Endothelial cell of umbilical vein (primary cell): ENCODE results near the gene SULT1A2.

Experiments used
- CTCF ChIP-seq, 2 donors: IDR thresholded peaks; 1 replicate in 1 of 2; 2 replicates in 1 of 2; pipeline ENCODE4 v1.5.1; 2011; ENCODE audit warnings: low read length in 2 of 2, mild to moderate bottlenecking in 2 of 2, moderate library complexity in 2 of 2, control low read depth in 1 of 2, inconsistent platforms in 1 of 2, low read depth in 1 of 2; ENCODE audit not compliant: insufficient read depth in 1 of 2; ENCODE audit errors: extremely low read depth in 1 of 2
- EZH2 ChIP-seq: IDR thresholded peaks from 2 replicates; pipeline ENCODE4 v1.6.1; 2012; ENCODE audit warnings: borderline replicate concordance, low read depth, mild to moderate bottlenecking, moderate library complexity, low read length, inconsistent platforms; ENCODE audit not compliant: severe bottlenecking
- FOS ChIP-seq: IDR thresholded peaks from 2 replicates; pipeline ENCODE4 v1.6.1; 2011; ENCODE audit warnings: mild to moderate bottlenecking, low read length, moderate library complexity, borderline replicate concordance; ENCODE audit not compliant: insufficient read depth
- GATA2 ChIP-seq: IDR thresholded peaks from 2 replicates; pipeline ENCODE4 v1.7.0; 2011; ENCODE audit warnings: low read depth, mild to moderate bottlenecking, moderate library complexity, mixed read lengths, low read length; ENCODE audit not compliant: insufficient read length, insufficient read depth
- JUN ChIP-seq: IDR thresholded peaks from 2 replicates; pipeline ENCODE4 v1.6.1; 2011; ENCODE audit warnings: borderline replicate concordance, low read depth; ENCODE audit not compliant: insufficient read length, insufficient read depth
- POLR2A ChIP-seq: IDR thresholded peaks from 2 replicates; pipeline ENCODE4 v1.6.1; 2012; ENCODE audit warnings: low read depth, mild to moderate bottlenecking, control low read depth, low read length
- POLR2AphosphoS5 ChIP-seq: IDR thresholded peaks from 2 replicates; pipeline ENCODE4 v1.6.1; 2012; ENCODE audit warnings: low read depth, mild to moderate bottlenecking, control low read depth, low read length, moderate library complexity; ENCODE audit not compliant: insufficient read depth

GRCh38 chr16:28592979-28593553 is 3.8 kb downstream of the SULT1A2 start:
- no peak for TF ChIP-seq EZH2
- TF ChIP-seq CTCF (IDR thresholded peaks at IDR 0.05; ENCODE audit: extremely low read depth in 1 of 2, insufficient read depth in 1 of 2, low read depth in 1 of 2, low read length in 2 of 2): no peak
- no peak for TF ChIP-seq POLR2AphosphoS5
- no peak for TF ChIP-seq POLR2A
- no peak for TF ChIP-seq FOS
- no peak for TF ChIP-seq GATA2
- TF ChIP-seq JUN: no peak
